ENCODE results near the gene PLG. TPM values are rescaled to one million over a fixed set of nuclear protein-coding genes. Genes with fewer than 3 reads are reported as not detected.
"Not testable (repeated sequence)": the region's sequence is repeated elsewhere in the genome, so short reads cannot be mapped to it uniquely, and the experiment has no call there.

Gene PLG
- not detected in 2 replicates for total RNA-seq

GRCh38 chr6:160701918-160702680, at the start of gene PLG:
PLG (plus strand) TSS chr6:160702244; CDS start chr6:160702305, 61 bp downstream.
- DNase-seq (ENCODE audit: low read depth in 2 of 2), result not testable (repeated sequence)

- DNase-seq (ENCODE audit: low read depth in 2 of 2), result no peak
Measured at GRCh38 chr6:160659562-160659961, 42.5 kb upstream of the PLG start.

DNA sequence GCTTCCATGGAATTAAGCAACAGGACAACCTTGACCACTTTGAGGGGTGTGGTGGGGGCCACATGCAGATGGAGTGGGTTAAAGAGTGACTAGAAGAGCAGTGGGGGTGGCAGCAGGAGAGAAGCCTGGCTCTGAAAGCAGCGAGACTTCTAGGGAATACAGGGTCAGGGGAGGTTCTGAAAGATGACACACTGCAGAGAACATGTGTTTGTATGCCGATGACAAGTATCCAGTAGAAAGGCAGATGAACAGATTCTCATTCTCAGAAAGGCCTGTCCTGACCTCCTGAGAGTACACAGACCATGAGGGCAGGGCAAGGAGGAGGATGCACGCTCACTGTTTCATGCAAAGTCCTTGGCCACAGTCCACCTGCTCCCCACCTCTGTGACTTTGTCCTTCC, 40.8 kb upstream of the PLG start:
- DNase-seq (ENCODE audit: low read depth in 2 of 2), result no peak

DNA sequence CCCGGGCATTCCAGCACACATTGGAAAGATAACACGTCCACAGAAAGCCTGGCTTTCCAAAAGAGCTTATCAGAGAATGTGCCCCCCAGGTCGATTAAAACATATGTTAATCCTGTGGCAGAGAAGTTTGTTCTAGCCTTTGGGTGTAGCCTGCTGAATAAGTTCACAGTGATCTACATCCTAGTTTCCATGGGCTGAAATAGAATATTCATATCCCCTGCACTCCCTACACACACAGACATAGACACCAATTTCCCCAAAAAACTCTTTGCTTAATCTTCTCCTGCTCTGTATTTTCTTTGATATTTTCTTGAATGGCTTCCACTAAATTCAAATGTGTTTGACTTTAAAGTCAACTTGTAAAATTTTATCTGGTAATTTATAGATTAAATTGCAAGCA, 39.6 kb upstream of the PLG start:
- DNase-seq (ENCODE audit: low read depth in 2 of 2), result no peak

DNA sequence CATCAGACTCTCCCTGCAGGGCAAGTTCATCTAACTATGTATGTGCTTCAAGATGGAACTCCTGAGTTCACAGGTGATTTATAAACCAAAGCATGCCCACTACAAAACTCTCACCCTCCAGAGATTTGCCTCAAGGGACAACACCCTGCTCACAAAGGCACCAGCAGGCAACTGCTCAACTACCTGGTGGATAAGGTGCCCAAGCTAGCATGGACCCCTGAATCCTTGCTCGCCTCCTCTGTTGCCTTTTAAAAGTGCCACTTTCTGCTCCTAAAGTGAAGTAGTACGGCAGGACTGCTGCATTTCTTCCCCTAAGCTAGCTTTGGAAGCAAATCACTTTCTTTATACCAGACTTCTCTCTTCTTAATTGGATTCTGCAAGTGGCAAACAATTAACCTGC, 39.2 kb upstream of the PLG start:
- DNase-seq (ENCODE audit: low read depth in 2 of 2), result no peak

DNA sequence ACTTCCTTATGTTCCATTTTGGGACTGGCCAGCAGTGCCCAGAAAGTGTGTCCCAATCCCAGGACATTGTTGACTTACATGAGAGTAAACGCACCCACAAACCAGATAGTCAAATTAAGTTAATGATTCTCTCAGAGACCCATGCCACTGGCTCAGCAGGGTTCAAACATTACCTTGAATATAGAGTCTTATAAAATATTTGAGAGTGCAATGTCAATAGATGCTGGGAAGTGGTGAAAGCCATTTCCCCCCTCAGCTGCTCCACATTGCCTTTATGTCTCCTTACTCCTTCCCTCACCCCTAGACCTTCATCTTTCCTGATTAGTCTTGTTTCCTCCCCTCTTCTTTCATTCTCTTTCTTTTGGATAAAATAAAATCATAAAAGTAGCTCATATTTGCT, 37.8 kb upstream of the PLG start, which contains the start of gene LPA:
TSS of gene LPA (minus strand) at position 78 of the 400 bp plus-strand sequence. CDS start at position 17, 61 bp downstream.
- not testable (repeated sequence) for DNase-seq (ENCODE audit: low read depth in 2 of 2)

DNA sequence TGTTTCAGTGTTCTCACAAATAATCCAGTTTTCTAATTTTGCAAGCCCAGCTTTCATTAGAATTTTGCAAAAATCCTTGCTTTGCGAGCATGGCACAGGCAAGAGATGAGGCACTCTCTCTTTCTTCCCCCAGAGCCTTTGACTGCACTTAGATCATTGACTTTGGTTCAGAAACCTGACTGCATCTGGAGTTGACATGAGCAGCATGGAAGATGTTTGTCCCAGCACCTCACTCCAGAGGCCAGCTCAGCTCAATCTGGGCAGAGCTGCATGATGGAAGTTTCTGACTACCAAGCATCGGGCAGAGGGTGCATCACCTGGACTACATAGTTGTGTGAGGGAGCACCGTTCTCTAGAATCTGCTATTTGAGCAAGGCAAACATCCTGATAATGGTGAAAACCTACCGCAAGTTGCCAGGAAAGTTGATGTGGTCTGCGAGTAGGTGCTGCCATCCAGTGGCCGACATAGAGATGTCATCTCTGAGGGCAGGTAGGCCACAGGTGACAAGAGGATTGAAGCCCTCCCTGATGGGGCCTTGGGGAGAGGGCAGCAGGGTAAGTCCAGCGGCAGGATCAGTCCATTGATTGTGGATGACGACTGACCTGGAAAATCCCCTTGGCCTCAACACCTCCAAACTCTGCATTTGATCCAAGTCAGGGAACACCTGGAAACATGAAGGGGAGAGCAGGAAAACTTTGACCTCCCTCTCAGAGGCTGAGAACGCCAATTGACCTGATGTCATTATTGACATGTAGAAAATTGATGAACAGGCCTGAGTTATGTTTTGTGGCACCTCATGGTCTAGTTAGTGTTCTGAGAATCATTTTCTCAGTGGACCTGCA, 34.2 kb upstream of the PLG start:
- no peak for DNase-seq (ENCODE audit: low read depth in 2 of 2)

- DNase-seq (ENCODE audit: low read depth in 2 of 2), result no peak
Measured at GRCh38 chr6:160668589-160668988, 33.5 kb upstream of the PLG start.

DNA sequence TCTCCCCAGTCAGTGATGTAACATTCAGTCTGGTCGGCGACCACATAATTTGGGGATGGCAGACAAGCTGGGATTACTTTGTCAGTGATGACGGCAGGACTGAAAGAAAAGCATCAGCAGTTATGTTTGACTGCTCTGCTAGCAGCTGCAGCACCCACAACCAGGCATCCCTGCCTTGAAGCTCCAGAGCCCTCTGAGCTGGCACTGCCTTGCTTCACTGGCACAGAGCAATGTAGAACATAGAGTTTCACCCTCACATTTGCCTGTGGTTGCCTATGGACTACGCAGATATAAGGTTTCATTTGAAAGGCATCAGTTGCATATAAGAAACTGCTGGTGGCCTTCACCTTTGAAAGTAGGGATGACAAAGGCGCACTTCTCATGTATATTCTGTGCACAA, 25.6 kb upstream of the PLG start:
- not testable (repeated sequence) for DNase-seq (ENCODE audit: low read depth in 2 of 2)

DNA sequence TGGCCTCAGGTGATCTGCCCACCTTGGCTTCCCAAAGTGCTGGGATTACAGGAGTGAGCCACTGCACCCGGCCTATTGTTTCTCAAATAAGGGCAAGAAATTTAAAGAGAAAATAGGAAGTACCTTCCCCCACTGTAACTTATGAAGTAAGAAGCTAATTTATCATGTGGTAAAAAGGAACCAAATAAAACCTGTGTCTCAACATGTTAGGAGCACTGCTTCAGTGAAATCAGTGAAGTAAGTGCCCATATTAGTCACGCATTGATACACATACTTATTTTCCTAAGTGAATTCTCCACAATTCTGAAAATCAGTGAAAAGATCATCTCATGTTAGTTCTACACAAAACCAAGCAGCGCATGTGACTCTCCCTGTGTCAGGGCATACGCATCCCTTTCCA, 23.8 kb upstream of the PLG start:
- DNase-seq (ENCODE audit: low read depth in 2 of 2), result no peak

DNA sequence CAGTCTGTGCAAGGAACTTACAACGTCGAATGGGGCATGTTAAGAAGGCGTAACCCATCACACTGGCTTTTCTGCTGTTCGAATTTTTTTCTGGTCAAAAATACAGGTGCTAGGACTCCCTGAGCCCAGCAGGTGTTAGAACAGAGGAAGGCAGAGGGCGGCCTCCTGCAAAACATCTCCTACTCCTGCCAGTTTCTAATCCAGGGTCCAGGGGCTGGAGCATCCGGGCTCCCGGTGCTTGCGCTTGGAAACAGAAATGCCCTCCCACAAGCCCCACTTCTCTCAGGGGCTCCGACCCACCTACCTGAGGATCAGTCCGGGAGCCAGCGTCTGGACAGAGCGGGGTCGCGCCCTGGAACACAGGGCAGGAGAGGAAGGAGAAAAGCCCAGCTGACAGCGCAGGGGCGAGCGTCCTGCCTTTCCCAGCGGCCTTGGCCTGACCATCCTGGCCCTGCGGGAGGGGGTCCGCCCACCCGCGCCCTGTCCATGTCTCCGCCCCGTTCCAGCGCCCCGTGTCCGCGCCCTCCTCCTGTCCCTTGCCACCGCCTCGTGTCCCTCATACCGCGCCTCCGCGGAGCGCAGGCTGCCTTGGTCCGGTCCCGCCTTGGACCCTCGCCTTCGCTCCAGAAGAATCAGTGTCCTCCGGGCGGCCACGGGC, 23.2 kb upstream of the PLG start:
- DNase-seq (ENCODE audit: low read depth in 2 of 2), result no peak

DNA sequence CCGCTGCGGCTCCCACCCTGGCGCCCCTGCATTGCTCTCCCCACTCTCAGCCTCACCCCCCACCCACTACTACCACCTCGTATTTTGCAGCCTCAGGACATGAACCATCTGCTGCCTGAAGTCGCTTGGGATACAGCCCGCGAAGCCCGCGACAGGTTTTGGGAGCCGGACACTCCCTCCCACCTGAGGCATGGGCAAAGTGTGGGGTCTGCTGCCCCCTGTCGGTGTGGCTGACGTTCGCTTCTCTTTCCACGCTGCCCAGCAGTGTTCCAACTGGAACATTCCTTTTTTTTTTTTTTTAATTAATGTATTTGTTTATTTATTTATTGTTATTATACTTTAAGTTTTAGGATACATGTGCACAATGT, 22.7 kb upstream of the PLG start:
- no peak for DNase-seq (ENCODE audit: low read depth in 2 of 2)

- not testable (repeated sequence) for DNase-seq (ENCODE audit: low read depth in 2 of 2)
Measured at GRCh38 chr6:160685101-160685761, 16.8 kb upstream of the PLG start.

DNA sequence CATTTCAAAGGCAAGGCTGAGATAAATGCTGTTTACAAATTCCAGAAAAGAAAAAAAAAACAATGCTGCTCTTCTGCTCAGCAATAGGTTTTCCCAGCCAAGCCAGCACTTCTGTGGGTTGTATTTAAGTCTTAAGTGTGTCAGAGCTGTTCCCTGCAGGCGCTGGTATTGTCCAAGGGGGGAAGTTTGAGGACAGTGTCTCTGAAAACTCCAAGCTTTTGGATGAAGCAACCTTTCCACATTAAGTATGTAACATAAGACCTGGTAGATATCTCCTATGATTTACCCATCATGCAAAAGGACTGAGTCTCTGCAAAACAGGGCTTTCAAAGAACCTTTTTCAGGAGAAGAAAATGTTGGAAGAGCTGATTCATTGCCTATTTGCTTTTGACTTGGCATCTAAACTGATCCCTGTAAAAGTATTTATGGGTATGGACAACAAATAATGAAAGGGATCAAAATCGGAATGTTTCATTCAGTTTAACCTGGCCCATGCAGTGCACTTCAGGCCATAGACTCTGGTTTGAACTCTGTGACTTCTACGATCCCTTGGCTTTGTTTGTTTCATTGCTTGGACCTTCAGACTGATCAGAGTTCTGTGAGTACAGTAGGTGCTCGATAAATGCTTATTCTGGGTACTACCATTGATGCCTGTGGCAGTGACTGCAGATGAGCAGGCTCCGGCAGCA, 16.1 kb upstream of the PLG start:
- DNase-seq (ENCODE audit: low read depth in 2 of 2), result no peak

DNA sequence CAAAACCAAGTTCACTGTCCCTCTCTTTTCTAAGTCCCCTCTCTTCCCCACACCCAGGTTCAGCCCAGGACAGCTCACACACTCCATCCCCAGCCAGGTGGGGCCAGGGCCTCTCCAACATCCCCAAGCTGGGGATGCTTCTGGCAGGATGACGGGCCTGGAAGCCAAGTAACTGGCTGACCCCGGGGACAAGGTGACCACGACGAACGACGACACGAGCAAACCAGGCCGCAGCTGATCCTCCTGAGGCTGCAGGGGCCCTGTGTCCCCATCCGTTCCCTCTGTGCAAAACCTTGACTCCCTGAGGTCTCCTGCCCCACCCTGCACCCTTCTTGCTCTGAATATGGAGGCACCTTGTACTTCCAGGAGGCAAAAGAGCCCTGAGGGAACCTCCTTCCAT, 11.6 kb upstream of the PLG start:
- no peak for DNase-seq (ENCODE audit: low read depth in 2 of 2)

DNA sequence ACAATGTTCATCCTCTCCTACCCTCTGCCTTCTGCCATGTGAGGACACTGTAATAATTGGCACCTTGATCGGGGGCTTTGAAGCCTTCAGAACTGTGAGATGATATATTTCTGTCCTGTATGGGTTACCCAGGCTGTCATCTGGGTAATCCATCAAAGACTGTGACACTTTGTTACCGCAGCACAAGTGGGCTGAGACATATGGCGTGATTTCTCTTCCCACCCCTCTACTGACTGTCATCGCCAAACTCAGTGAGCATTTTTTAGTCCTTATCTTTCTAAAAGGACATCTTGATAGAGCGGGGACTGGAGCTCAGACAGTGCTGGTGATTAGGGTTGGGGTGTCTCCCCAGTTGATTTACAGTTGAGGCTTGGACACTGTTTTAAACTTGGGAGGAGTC, 10.4 kb upstream of the PLG start:
- no peak for DNase-seq (ENCODE audit: low read depth in 2 of 2)

DNA sequence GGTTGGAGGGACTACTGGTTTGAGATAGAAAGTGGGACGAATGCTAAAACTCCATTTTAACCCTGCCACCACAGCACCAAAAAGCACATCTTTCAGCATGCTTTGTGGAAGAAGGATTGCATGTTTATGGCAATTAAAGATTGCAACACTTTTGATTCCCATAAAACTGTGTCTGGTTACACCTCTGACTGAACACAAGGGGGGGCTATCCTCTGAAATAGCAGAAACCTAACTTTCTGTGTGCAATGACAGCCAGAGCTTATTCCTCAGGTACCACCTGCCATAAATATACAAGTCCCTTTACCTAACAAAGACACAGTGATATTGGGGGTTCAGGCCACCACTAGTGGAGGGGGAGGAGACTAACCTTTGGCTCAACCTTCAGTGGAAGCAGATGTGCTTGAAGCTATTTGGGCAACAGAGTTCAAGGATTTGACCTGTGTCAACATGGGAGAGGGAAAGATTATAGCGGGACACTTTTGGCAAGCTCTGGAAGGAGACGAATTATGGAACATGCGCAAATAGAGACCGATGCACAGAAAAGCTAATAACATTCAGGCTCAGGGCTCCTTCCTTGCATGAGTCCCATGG, 9.6 kb upstream of the PLG start:
- no peak for DNase-seq (ENCODE audit: low read depth in 2 of 2)

GRCh38 chr6:160695025-160695424, 7.0 kb upstream of the PLG start:
- not testable (repeated sequence) for DNase-seq (ENCODE audit: low read depth in 2 of 2)

- DNase-seq (ENCODE audit: low read depth in 2 of 2), result not testable (repeated sequence)
Measured at GRCh38 chr6:160695622-160696021, 6.4 kb upstream of the PLG start.

DNA sequence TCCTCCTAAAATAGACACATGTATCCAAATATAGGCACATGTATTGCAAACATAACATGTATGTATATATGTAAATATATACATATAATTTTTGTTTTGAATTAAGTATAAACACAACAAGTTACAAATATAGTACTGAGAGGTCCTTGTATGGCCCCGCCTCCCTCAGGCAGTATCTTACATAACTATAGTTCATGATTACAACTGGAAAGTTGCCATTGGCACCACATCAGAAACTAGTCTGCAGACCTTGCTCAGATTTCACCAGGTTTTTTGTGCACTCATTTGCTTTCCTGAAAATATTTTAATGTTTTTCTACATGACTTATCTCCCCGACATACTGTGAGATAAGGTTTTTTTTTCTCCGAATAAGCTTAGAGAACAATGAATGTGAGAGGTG, 5.2 kb upstream of the PLG start:
- not testable (repeated sequence) for DNase-seq (ENCODE audit: low read depth in 2 of 2)

GRCh38 chr6:160697826-160698225, 4.2 kb upstream of the PLG start:
- DNase-seq (ENCODE audit: low read depth in 2 of 2), result no peak
